Ovary (tissue), 9 donors: ENCODE measurements around the gene AARS1. TPM values are rescaled to one million over a fixed set of nuclear protein-coding genes. Genes with fewer than 3 reads are reported as not detected.
"Not testable (repeated sequence)": the region's sequence is repeated elsewhere in the genome, so short reads cannot be mapped to it uniquely, and the experiment has no call there.

Experiments used
- DNase-seq, 5 donors: peaks; one replicate each; pipeline ENCODE4 v3.0.0-alpha.2; 2019 to 2020
- H3K27ac ChIP-seq, 2 donors: fragments of 200-600 bp; one replicate each; pipeline versions ENCODE4 v1.5.1 to v1.8.0; 2019 to 2022
- H3K27me3 ChIP-seq: fragments of 200-600 bp; one replicate; pipeline ENCODE4 v1.8.0; 2022
- H3K36me3 ChIP-seq: fragments of 200-600 bp; sonication (generic); one replicate; pipeline ENCODE4 v1.5.1; 2019
- H3K4me1 ChIP-seq: one replicate; pipeline ENCODE4 v1.8.1; 2013; ENCODE audit warnings: mild to moderate bottlenecking, moderate library complexity; ENCODE audit not compliant: insufficient read depth
- H3K4me3 ChIP-seq: fragments of 200-600 bp; sonication (generic); one replicate; pipeline ENCODE4 v1.5.1; 2017
- H3K9me3 ChIP-seq, 2 donors: fragments of 200-600 bp in 1 of 2; sonication (generic) in 1 of 2; one replicate each; pipeline versions ENCODE4 v1.5.1 to v1.8.1; 2013 to 2019; ENCODE audit warnings: mild to moderate bottlenecking in 1 of 2, moderate library complexity in 1 of 2
- WGBS, 3 donors: extraction: QIAGEN DNeasy Blood & Tissue Kit in 1 of 3; methylation state at CpG; one replicate each; pipeline versions ENCODE4 v1.1.5 to v1.1.7; 2013 to 2017; 5-methylcytosine and 5-hydroxymethylcytosine counted together
- intact Hi-C, 4 donors: fragments of 100-400 bp; cut with DNase I; formaldehyde crosslinking; loops; one replicate each; pipeline versions ENCODE4 v1.11.0 to v1.15.1; 2022 to 2023
- polyA plus RNA-seq, 2 donors: library from polyadenylated mRNA; stranded (reverse); fragments of 200-250 nt in 1 of 2; fragments of 350-450 nt in 1 of 2; fragmentation: Illumina TruSeq in 1 of 2; extraction: RNeasy Lipid Tissue Mini Kit (QIAGEN cat#74804) in 1 of 2; gene quantifications; one replicate each; pipeline ENCODE4 v1.2.3, GENCODE V29; 2013 to 2014
- small RNA-seq: library from RNA; depleted of rRNA; stranded (forward); fragments of <200 nt; gene quantifications from one replicate; pipeline ENCODE3, GENCODE V24; 2016
- total RNA-seq, 7 donors: library from RNA; depleted of rRNA in 2 of 7; stranded (reverse); fragments of >200 nt in 2 of 7; fragmentation: NEBNext Ultra II Directional in 3 of 7; extraction: Animal tissue kit (Norgen Biotek cat#: 25700) in 3 of 7; gene quantifications; one replicate each; pipeline versions ENCODE4 v1.1.0 to v1.2.4, GENCODE V29; 2016 to 2023
- donor health status: DM: no; HTN: no; CAD: no; lungs with moderate emphysema.
- donor health status: DM: no; HTN: no; CAD: no.
- donor health status: Bipolar disorder and iron deficiency.
- donor health status: DM: yes; HTN: yes; CAD: no.
- donor health status: DM: no; HTN: no; CAD: no.
- donor health status: DM: yes; HTN: yes; CAD: no.

Gene AARS1
- total and polyA plus RNA-seq, 9 donors, result 26.7 to 280 (median 60.3) TPM

- H3K36me3 ChIP-seq, intact Hi-C loops, H3K27me3 ChIP-seq, H3K4me1 ChIP-seq, DNase-seq, H3K9me3 ChIP-seq, H3K27ac ChIP-seq, H3K4me3 ChIP-seq: not testable (repeated sequence)
- WGBS, 3 donors, result 90 to 100% (median 98%) methylated on average over 14 to 19 of the region's 24 CpGs
These were observed 64.7 kb downstream of the AARS1 start for GRCh38 chr16:70224645-70225044.

GRCh38 chr16:70223971-70224513, 65.3 kb downstream of the AARS1 start:
- H3K4me3 ChIP-seq, DNase-seq, H3K27me3 ChIP-seq, H3K36me3 ChIP-seq, H3K9me3 ChIP-seq, H3K27ac ChIP-seq, H3K4me1 ChIP-seq, intact Hi-C loops: not testable (repeated sequence)
- 81 to 91% (median 81%) methylated on average over 1 of the region's 3 CpGs for WGBS, 3 donors

GRCh38 chr16:70223216-70223615, 66.1 kb downstream of the AARS1 start:
- H3K9me3 ChIP-seq, intact Hi-C loops, H3K4me3 ChIP-seq, DNase-seq, H3K27ac ChIP-seq, H3K27me3 ChIP-seq, H3K4me1 ChIP-seq, H3K36me3 ChIP-seq: not testable (repeated sequence)
- WGBS, 3 donors, result 90 to 100% (median 100%) methylated on average over 1 of the region's 2 CpGs

GRCh38 chr16:70222574-70222973, 66.7 kb downstream of the AARS1 start:
- DNase-seq, intact Hi-C loops, H3K9me3 ChIP-seq, H3K27ac ChIP-seq, H3K27me3 ChIP-seq, H3K4me1 ChIP-seq, H3K36me3 ChIP-seq, H3K4me3 ChIP-seq: not testable (repeated sequence)
- WGBS, 3 donors, result 56 to 83% (median 69%) methylated on average over 2 of the region's 2 CpGs

GRCh38 chr16:70218586-70218985, 70.7 kb downstream of the AARS1 start:
- 79 to 90% (median 80%) methylated on average over 2 of the region's 2 CpGs for WGBS, 3 donors

GRCh38 chr16:70206382-70206781, 82.9 kb downstream of the AARS1 start:
- DNase-seq, intact Hi-C loops, H3K4me3 ChIP-seq, H3K9me3 ChIP-seq, H3K36me3 ChIP-seq, H3K27me3 ChIP-seq, H3K4me1 ChIP-seq, H3K27ac ChIP-seq: not testable (repeated sequence)
- 93 to 98% (median 97%) methylated on average over 6 of the region's 6 CpGs for WGBS, 3 donors

More at GRCh38 chr16:70218586-70218985, 70.7 kb downstream of the AARS1 start:
- H3K4me3 ChIP-seq, intact Hi-C loops, DNase-seq, H3K27me3 ChIP-seq, H3K27ac ChIP-seq, H3K9me3 ChIP-seq, H3K4me1 ChIP-seq, H3K36me3 ChIP-seq: not testable (repeated sequence)

GRCh38 chr16:70204668-70205405, 84.5 kb downstream of the AARS1 start:
- DNase-seq, H3K4me3 ChIP-seq, H3K9me3 ChIP-seq, H3K36me3 ChIP-seq, H3K27ac ChIP-seq, H3K4me1 ChIP-seq, intact Hi-C loops, H3K27me3 ChIP-seq: not testable (repeated sequence)
- WGBS, 3 donors, result 91 to 100% (median 100%) methylated on average over 3 to 43 of the region's 46 CpGs

- H3K4me1 ChIP-seq, H3K9me3 ChIP-seq, DNase-seq, H3K27ac ChIP-seq, H3K4me3 ChIP-seq, intact Hi-C loops, H3K27me3 ChIP-seq, H3K36me3 ChIP-seq: not testable (repeated sequence)
- 95 to 97% (median 96%) methylated on average over 16 to 19 of the region's 29 CpGs for WGBS, 3 donors
These were observed 85.3 kb downstream of the AARS1 start for GRCh38 chr16:70204010-70204409.

- H3K36me3 ChIP-seq, H3K4me1 ChIP-seq, H3K9me3 ChIP-seq, H3K27ac ChIP-seq, H3K27me3 ChIP-seq, intact Hi-C loops, H3K4me3 ChIP-seq, DNase-seq: not testable (repeated sequence)
- 56 to 66% (median 61%) methylated on average over 4 to 5 of the region's 7 CpGs for WGBS, 3 donors
These were observed 85.8 kb downstream of the AARS1 start for GRCh38 chr16:70203508-70203907.

Small RNA genes within 50 kb of the gene (small RNA-seq; reads per million reads assigned to genes)
- gene AC009060.2, result not detected
- not detected for gene RN7SL279P

Other genes starting within 250 kb of the AARS1 start
- 10 to 100 TPM; 13.4 to 44.5 (median 26.0) TPM for gene PDPR, start 175.2 kb downstream of the AARS1 start, total RNA-seq
- 10 to 100 TPM; 14.9 to 21.7 TPM for gene PDPR, start 175.2 kb downstream of the AARS1 start, polyA plus RNA-seq
- gene CLEC18C, start 115.7 kb downstream of the AARS1 start, total RNA-seq, result under 1 TPM in 6 of 7 donors, not detected in 1; 0.15 to 0.50 (median 0.28) TPM
- gene CLEC18C, start 115.7 kb downstream of the AARS1 start, polyA plus RNA-seq, result under 1 TPM in 1 of 2 donors, not detected in 1; 0.07 TPM
- 10 to 100 TPM; 19.5 to 30.2 (median 22.4) TPM for gene EXOSC6, start 37.6 kb downstream of the AARS1 start, total RNA-seq
- gene EXOSC6, start 37.6 kb downstream of the AARS1 start, polyA plus RNA-seq, result 10 to 100 TPM; 12.4 to 15.5 TPM
- 10 to 100 TPM; 18.9 to 42.2 (median 21.6) TPM for gene DDX19B, start 9.7 kb upstream of the AARS1 start, total RNA-seq
- gene DDX19B, start 9.7 kb upstream of the AARS1 start, polyA plus RNA-seq, result 10 to 100 TPM; 21.1 to 45.6 TPM
- 10 to 100 TPM; 22.9 to 40.9 (median 34.7) TPM for gene DDX19A, start 57.4 kb upstream of the AARS1 start, total RNA-seq
- 10 to 100 TPM; 26.3 to 37.3 TPM for gene DDX19A, start 57.4 kb upstream of the AARS1 start, polyA plus RNA-seq
- 10 to 100 TPM; 12.3 to 49.7 (median 25.0) TPM for gene ST3GAL2, start 149.6 kb upstream of the AARS1 start, total RNA-seq
- gene ST3GAL2, start 149.6 kb upstream of the AARS1 start, polyA plus RNA-seq, result 10 to 100 TPM in 1 of 2 donors, 1 to 10 TPM in 1; 6.2 to 13.4 TPM
- gene FCSK, start 165.1 kb upstream of the AARS1 start, total RNA-seq, result 10 to 100 TPM; 15.0 to 29.4 (median 20.4) TPM
- gene FCSK, start 165.1 kb upstream of the AARS1 start, polyA plus RNA-seq, result 10 to 100 TPM in 1 of 2 donors, 1 to 10 TPM in 1; 5.1 to 11.8 TPM
- 10 to 100 TPM; 27.4 to 46.5 (median 36.3) TPM for gene COG4, start 234.0 kb upstream of the AARS1 start, total RNA-seq
- 10 to 100 TPM; 32.8 to 41.8 TPM for gene COG4, start 234.0 kb upstream of the AARS1 start, polyA plus RNA-seq
- 100 to 1,000 TPM in 6 of 7 donors, 10 to 100 TPM in 1; 76.1 to 322 (median 282) TPM for gene SF3B3, start 234.3 kb upstream of the AARS1 start, total RNA-seq
- 100 to 1,000 TPM; 104 to 326 TPM for gene SF3B3, start 234.3 kb upstream of the AARS1 start, polyA plus RNA-seq